OCI-LY7 (cell line): ENCODE results near the gene PROSER1. TPM values are rescaled to one million over a fixed set of nuclear protein-coding genes. Genes with fewer than 3 reads are reported as not detected.

ENCODE experiments used
- BruUV-seq: library from RNA; stranded (reverse); fragments of 400-500 nt; replicated peaks from 2 replicates; lab custom pipeline; 2021; lab: Mats Ljungman, UMichigan
- CTCF ChIA-PET: fragments of 300-600 bp; sonication (Branson Sonifier 250); formaldehyde crosslinking; loops from one replicate; lab custom pipeline; 2022; ENCODE audit warnings: antibody characterized with exemption; ENCODE audit not compliant: unreplicated experiment; lab: Charles Lee
- POLR2A ChIA-PET: fragments of 300-600 bp; sonication (Branson Sonifier 250); formaldehyde crosslinking; loops from one replicate; lab custom pipeline; 2022; ENCODE audit warnings: antibody characterized with exemption; lab: Charles Lee
- DNase-seq: peaks from one replicate; pipeline ENCODE4 v3.0.0-alpha.2; 2015; ENCODE audit warnings: low spot score
- H2AFZ ChIP-seq: fragments of 200-600 bp; sonication (generic), shearing (Covaris generic); 2 replicates; pipeline ENCODE4 v1.6.1; 2014; ENCODE audit warnings: mild to moderate bottlenecking, antibody characterized with exemption, low read length, moderate library complexity
- H3K27ac ChIP-seq: fragments of 200-600 bp; sonication (generic); 2 replicates; pipeline ENCODE4 v1.5.1; 2014; ENCODE audit warnings: mixed run types, low read depth, mild to moderate bottlenecking, moderate library complexity, low read length, inconsistent platforms; ENCODE audit not compliant: poor library complexity, severe bottlenecking
- H3K36me3 ChIP-seq: fragments of 200-600 bp; sonication (generic); 2 replicates; pipeline ENCODE4 v1.6.1; 2014; ENCODE audit warnings: mild to moderate bottlenecking, antibody characterized with exemption, low read length, moderate library complexity, mixed read lengths; ENCODE audit not compliant: insufficient read depth
- H3K4me1 ChIP-seq: fragments of 200-600 bp; sonication (generic); 2 replicates; pipeline ENCODE4 v1.5.1; 2014; ENCODE audit warnings: mild to moderate bottlenecking, low read length; ENCODE audit not compliant: insufficient read depth, poor library complexity, severe bottlenecking
- H3K4me2 ChIP-seq: fragments of 200-600 bp; sonication (generic); 2 replicates; pipeline ENCODE4 v1.6.1; 2014; ENCODE audit warnings: mild to moderate bottlenecking, low read length
- H3K4me3 ChIP-seq: fragments of 200-600 bp; sonication (generic); 2 replicates; pipeline ENCODE4 v1.5.1; 2014; ENCODE audit warnings: mild to moderate bottlenecking, low read depth, low read length; ENCODE audit not compliant: poor library complexity, severe bottlenecking
- H3K79me2 ChIP-seq: fragments of 200-600 bp; sonication (generic); 2 replicates; pipeline ENCODE4 v1.6.1; 2016; ENCODE audit warnings: low read depth, mild to moderate bottlenecking, low read length, moderate library complexity, mixed read lengths; ENCODE audit not compliant: insufficient read depth
- H3K9me2 ChIP-seq: fragments of 200-600 bp; sonication (generic); 2 replicates; pipeline ENCODE4 v1.6.1; 2016; ENCODE audit warnings: mild to moderate bottlenecking, low read length, mixed read lengths; ENCODE audit not compliant: insufficient read depth
- H3K9me3 ChIP-seq: fragments of 200-600 bp; sonication (generic); 2 replicates; pipeline ENCODE4 v1.6.1; 2014; ENCODE audit warnings: mild to moderate bottlenecking, mixed run types, low read length, mixed read lengths
- H4K20me1 ChIP-seq: fragments of 200-600 bp; sonication (generic); 2 replicates; pipeline ENCODE4 v1.6.1; 2014; ENCODE audit warnings: mild to moderate bottlenecking, antibody characterized with exemption, low read length, moderate library complexity, mixed read lengths; ENCODE audit not compliant: insufficient read depth
- EZH2phosphoT487 ChIP-seq: fragments of 200-600 bp; sonication (generic); IDR thresholded peaks from 2 replicates; pipeline ENCODE4 v1.6.1; 2018; ENCODE audit warnings: low read depth, borderline replicate concordance, mild to moderate bottlenecking, mixed run types, antibody characterized with exemption, low read length, moderate library complexity, mixed read lengths
- intact Hi-C: fragments of 100-400 bp; cut with micrococcal nuclease; formaldehyde crosslinking; loops from one replicate; pipeline ENCODE4 v1.10.0; 2022; ENCODE audit not compliant: unreplicated experiment
- total RNA-seq, 2 experiments: library from RNA; depleted of rRNA in 1 of 2; stranded (reverse); fragments of >200 nt in 1 of 2; shearing (Covaris generic) in 1 of 2; gene quantifications; 2 replicates each; pipeline ENCODE4 v1.2.3, GENCODE V29; 2014 to 2022
- TF ChIP-seq, protein P1 (sequence below): fragments of 200-600 bp; sonication (generic); conservative IDR thresholded peaks from 2 replicates; pipeline ENCODE4 v1.5.1; 2014; ENCODE audit warnings: mild to moderate bottlenecking, antibody characterized with exemption, low read length, moderate library complexity, mixed read lengths

Gene PROSER1
- total RNA-seq, 2 experiments from 2014 or later: 43.3 to 85.8 TPM

DNA sequence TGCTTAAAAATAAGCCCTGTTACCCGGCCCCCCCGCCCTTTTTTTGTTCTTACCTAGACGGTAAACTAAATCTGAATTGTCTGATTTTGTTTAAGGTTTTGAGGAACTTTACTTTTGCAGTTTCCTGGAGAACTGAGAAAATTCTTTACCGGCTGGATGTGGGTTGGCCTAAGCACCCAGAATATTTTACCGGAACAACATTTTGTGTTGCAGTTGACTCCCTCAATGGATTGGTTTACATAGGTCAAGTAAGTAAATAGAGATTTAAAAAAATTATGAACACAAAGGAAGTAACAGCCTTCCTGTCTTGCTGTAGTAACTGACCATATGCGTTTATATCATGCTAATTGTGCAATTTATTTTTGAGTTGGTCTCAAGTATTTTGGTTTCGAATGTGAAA lies 1.2 kb upstream of the PROSER1 start:
- H2AFZ ChIP-seq: peak overlapping the region; percentile 85
- POLR2A ChIA-PET: interaction anchor here (0.8 to 1.8 kb wide), 4 partner anchors 7 to 12 kb away, joined by 4 to 8 read pairs (median 4); no protein-coding TSS in a partner anchor
- H3K9me3 ChIP-seq: no peaks in the 10 kb centered on the region
- peak overlapping the region; percentile 80 for H3K27ac ChIP-seq
- CTCF ChIA-PET: no interaction called here
- peaks cover 26% of the 10 kb centered on the region for H3K4me1 ChIP-seq
- H3K9me2 ChIP-seq: no peaks in the 10 kb centered on the region
- peak; percentile 25 for DNase-seq
- H3K79me2 ChIP-seq: peaks cover 79% of the 10 kb centered on the region
- intact Hi-C loops: loop anchor here (5.0 to 10.0 kb wide), 3 partner anchors 694 to 1982 kb away; partner anchors contain the start of genes SUPT20H and UFM1
- H3K4me2 ChIP-seq: peak overlapping the region; percentile 87
- peaks cover 14% of the 10 kb centered on the region for H4K20me1 ChIP-seq
- no TSS peak for BruUV-seq
- peaks cover 37% of the 10 kb centered on the region; the same call in 1 of the 2 replicates for H3K36me3 ChIP-seq
- peak overlapping the region; percentile 93 for H3K4me3 ChIP-seq
- TF ChIP-seq, protein P1, sequence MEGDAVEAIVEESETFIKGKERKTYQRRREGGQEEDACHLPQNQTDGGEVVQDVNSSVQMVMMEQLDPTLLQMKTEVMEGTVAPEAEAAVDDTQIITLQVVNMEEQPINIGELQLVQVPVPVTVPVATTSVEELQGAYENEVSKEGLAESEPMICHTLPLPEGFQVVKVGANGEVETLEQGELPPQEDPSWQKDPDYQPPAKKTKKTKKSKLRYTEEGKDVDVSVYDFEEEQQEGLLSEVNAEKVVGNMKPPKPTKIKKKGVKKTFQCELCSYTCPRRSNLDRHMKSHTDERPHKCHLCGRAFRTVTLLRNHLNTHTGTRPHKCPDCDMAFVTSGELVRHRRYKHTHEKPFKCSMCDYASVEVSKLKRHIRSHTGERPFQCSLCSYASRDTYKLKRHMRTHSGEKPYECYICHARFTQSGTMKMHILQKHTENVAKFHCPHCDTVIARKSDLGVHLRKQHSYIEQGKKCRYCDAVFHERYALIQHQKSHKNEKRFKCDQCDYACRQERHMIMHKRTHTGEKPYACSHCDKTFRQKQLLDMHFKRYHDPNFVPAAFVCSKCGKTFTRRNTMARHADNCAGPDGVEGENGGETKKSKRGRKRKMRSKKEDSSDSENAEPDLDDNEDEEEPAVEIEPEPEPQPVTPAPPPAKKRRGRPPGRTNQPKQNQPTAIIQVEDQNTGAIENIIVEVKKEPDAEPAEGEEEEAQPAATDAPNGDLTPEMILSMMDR: no peak
- no peak for TF ChIP-seq EZH2phosphoT487

DNA sequence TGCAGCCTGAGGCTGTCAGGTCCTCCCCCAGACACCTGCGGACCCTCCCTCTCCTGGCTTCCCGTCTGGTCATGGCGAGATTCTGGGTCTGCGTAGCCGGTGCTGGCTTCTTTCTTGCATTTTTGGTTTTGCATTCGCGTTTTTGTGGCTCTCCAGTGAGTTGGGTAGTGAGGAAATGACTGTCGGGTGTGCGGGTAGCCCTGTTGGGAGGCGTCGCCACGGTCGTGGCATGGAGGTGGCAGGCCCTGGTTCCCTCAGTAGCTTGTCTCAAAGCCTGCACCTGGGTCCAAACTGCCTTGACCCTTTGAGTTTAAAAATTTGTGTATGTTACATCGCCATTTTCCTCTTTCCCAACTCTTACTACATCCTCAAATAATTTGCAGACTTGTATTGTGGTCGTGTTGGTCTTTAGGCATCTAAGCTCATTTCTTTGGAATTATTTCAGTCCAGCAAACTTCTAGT lies 711 bp upstream of the PROSER1 start:
- Histone ChIP-seq H3K9me3 (no peaks in the 10 kb centered on the region), H3K36me3 (peaks cover 37% of the 10 kb centered on the region), H3K4me1 (peaks cover 30% of the 10 kb centered on the region), H3K4me3 (peak overlapping the region; percentile 93), H3K9me2 (no peaks in the 10 kb centered on the region), H4K20me1 (peaks cover 18% of the 10 kb centered on the region), H2AFZ (peak overlapping the region; percentile 85), H3K79me2 (peaks cover 83% of the 10 kb centered on the region), H3K27ac (peak overlapping the region; percentile 80), H3K4me2 (peak overlapping the region; percentile 87)
- BruUV-seq: no TSS peak
- DNase-seq: peak; percentile 66
- intact Hi-C loops: loop anchor here (5.0 to 10.0 kb wide), 3 partner anchors 694 to 1981 kb away; partner anchors contain the start of genes SUPT20H and UFM1
- ChIA-PET CTCF (no interaction called here), POLR2A (interaction anchor here (0.6 to 1.8 kb wide), 6 partner anchors 8 to 211 kb away, joined by 4 to 8 read pairs (median 5); no protein-coding TSS in a partner anchor)
- TF ChIP-seq, protein P1: no peak
- TF ChIP-seq EZH2phosphoT487: no peak

DNA sequence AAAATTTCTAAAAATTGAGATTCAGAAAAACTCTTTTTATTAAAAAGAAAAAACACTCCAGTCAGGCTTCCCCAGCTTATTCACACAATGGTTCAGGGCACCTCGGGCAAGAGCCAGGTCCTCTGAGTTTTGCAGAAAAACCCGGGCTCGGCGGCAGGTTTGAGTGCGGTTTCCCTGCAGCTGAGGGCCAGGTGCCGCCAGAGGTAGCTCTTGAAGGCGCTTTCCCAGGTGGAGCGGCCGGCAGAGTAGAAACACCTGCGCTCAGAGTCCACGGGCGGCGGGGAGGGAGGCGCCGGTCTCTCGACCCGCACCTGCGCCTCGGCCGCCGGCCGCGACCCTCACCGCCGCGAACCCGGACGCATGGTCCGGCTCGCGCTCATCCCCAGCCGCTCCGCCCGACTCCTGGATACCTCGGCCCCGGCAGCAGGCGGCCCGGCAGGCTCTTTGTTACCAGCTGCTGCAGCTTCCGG lies 444 bp downstream of the PROSER1 start:
- intact Hi-C loops: loop anchor here (2.0 to 10.0 kb wide), 4 partner anchors 563 to 1980 kb away; partner anchors contain the start of genes SUPT20H and UFM1
- no peak overlapping the region; the same call in 1 of the 2 replicates for H2AFZ ChIP-seq

More for the DNA sequence above, 444 bp downstream of the PROSER1 start:
- Histone ChIP-seq H3K4me2 (peak overlapping the region; percentile 87), H3K36me3 (peaks cover 34% of the 10 kb centered on the region), H3K79me2 (peaks cover 93% of the 10 kb centered on the region), H3K4me1 (peaks cover 36% of the 10 kb centered on the region), H3K27ac (peak overlapping the region; percentile 80), H3K9me3 (no peaks in the 10 kb centered on the region), H3K9me2 (no peaks in the 10 kb centered on the region), H3K4me3 (peak overlapping the region; percentile 93), H4K20me1 (peaks cover 23% of the 10 kb centered on the region)
- no TSS peak for BruUV-seq
- no peak for TF ChIP-seq EZH2phosphoT487
- TF ChIP-seq, protein P1: 0 out of 2 replicates have a peak, but pooled peaks have one; percentile 21
- POLR2A ChIA-PET: interaction anchor here (0.6 to 1.8 kb wide), 9 partner anchors 9 to 551 kb away, joined by 3 to 7 read pairs (median 4); no protein-coding TSS in a partner anchor
- CTCF ChIA-PET: no interaction called here
- DNase-seq: no peak
